ENCODE data around the gene PDE4D. TPM values are rescaled to one million over a fixed set of nuclear protein-coding genes. Genes with fewer than 3 reads are reported as not detected.

Gene PDE4D
- total RNA-seq, 4 donors from 2014 or later = 14.7 to 36.3 (median 24.7) TPM

- H3K9me3 ChIP-seq = no peaks in the 10 kb centered on the region
- no peak for TF ChIP-seq POLR2A (IDR thresholded peaks at IDR 0.05)
- TF ChIP-seq CTCF (IDR thresholded peaks at IDR 0.05) = no peak
- DNase-seq = no peak
- no peak overlapping the region for H3K4me3 ChIP-seq (replicated peaks in 1 of 3)
- intact Hi-C loops (cut with DNase I) = no loop called here
- no peaks in the 10 kb centered on the region for H3K4me1 ChIP-seq
- no peak overlapping the region for H3K27ac ChIP-seq
- no peaks in the 10 kb centered on the region for H3K27me3 ChIP-seq
- no peaks in the 10 kb centered on the region for H3K36me3 ChIP-seq
These were observed 110.3 kb downstream of the PDE4D start for GRCh38 chr5:59783264-59783663.

GRCh38 chr5:59782856-59783255, 110.7 kb downstream of the PDE4D start:
- Histone ChIP-seq H3K4me3 (replicated peaks in 1 of 3) (no peak overlapping the region), H3K36me3 (no peaks in the 10 kb centered on the region), H3K4me1 (no peaks in the 10 kb centered on the region), H3K9me3 (no peaks in the 10 kb centered on the region), H3K27ac (no peak overlapping the region), H3K27me3 (no peaks in the 10 kb centered on the region)
- DNase-seq = no peak
- intact Hi-C loops (cut with DNase I) = no loop called here
- TF ChIP-seq CTCF (IDR thresholded peaks at IDR 0.05) (no peak), POLR2A (IDR thresholded peaks at IDR 0.05) (no peak)
- 88 to 94% methylated on average over 1 of the region's 1 CpG for WGBS, 2 donors

- H3K27ac ChIP-seq = no peak overlapping the region
- intact Hi-C loops (cut with DNase I) = no loop called here
- H3K36me3 ChIP-seq = no peaks in the 10 kb centered on the region
- WGBS, 2 donors = 86 to 90% methylated on average over 2 of the region's 2 CpGs
- H3K9me3 ChIP-seq = no peaks in the 10 kb centered on the region
- TF ChIP-seq POLR2A (IDR thresholded peaks at IDR 0.05) (no peak), CTCF (IDR thresholded peaks at IDR 0.05) (no peak)
- no peak overlapping the region for H3K4me3 ChIP-seq (replicated peaks in 1 of 3)
- H3K4me1 ChIP-seq = no peaks in the 10 kb centered on the region
- no peaks in the 10 kb centered on the region for H3K27me3 ChIP-seq
- DNase-seq = no peak
These were observed 114.1 kb downstream of the PDE4D start for GRCh38 chr5:59779453-59779852.

DNA sequence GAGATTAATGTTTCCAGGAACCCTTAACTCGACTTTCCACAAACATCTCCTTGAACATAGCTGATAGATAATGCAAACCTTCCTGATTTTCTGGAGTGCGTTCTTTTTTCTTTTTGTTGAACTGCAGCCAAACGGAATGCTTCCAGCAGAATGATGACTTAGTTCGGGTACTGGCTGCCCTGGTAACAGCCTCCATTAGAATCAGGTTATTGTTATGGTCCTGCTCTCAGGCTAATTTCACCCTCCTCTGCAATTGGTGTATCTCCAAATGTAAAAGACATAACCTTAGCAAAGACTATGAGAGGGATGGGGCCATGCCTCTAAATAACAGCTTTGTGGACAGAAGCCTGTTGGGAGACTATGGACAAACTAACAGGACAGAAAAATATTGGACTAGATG, 116.5 kb downstream of the PDE4D start:
- Histone ChIP-seq H3K4me1 (no peaks in the 10 kb centered on the region), H3K4me3 (replicated peaks in 1 of 3) (no peak overlapping the region), H3K36me3 (no peaks in the 10 kb centered on the region), H3K9me3 (no peaks in the 10 kb centered on the region), H3K27ac (no peak overlapping the region), H3K27me3 (no peaks in the 10 kb centered on the region)
- TF ChIP-seq CTCF (IDR thresholded peaks at IDR 0.05) (no peak), POLR2A (IDR thresholded peaks at IDR 0.05) (no peak)
- 73 to 75% methylated on average over 4 of the region's 4 CpGs for WGBS, 2 donors
- intact Hi-C loops (cut with DNase I) = no loop called here
- no peak for DNase-seq

- no peak overlapping the region for H3K4me3 ChIP-seq (replicated peaks in 1 of 3)
- no peaks in the 10 kb centered on the region for H3K9me3 ChIP-seq
- H3K27me3 ChIP-seq = no peaks in the 10 kb centered on the region
- H3K4me1 ChIP-seq = peaks cover 1 to 8% of the 10 kb centered on the region in 2 donors
- DNase-seq = no peak
- no peaks in the 10 kb centered on the region for H3K36me3 ChIP-seq
- H3K27ac ChIP-seq = no peak overlapping the region
- TF ChIP-seq CTCF (IDR thresholded peaks at IDR 0.05) (no peak), POLR2A (IDR thresholded peaks at IDR 0.05) (no peak)
- intact Hi-C loops (cut with DNase I) = no loop called here
These were observed 120.2 kb downstream of the PDE4D start for GRCh38 chr5:59773294-59773693.
